Measurements from ENCODE around the gene SKIL.

SKIL gene

DNA sequence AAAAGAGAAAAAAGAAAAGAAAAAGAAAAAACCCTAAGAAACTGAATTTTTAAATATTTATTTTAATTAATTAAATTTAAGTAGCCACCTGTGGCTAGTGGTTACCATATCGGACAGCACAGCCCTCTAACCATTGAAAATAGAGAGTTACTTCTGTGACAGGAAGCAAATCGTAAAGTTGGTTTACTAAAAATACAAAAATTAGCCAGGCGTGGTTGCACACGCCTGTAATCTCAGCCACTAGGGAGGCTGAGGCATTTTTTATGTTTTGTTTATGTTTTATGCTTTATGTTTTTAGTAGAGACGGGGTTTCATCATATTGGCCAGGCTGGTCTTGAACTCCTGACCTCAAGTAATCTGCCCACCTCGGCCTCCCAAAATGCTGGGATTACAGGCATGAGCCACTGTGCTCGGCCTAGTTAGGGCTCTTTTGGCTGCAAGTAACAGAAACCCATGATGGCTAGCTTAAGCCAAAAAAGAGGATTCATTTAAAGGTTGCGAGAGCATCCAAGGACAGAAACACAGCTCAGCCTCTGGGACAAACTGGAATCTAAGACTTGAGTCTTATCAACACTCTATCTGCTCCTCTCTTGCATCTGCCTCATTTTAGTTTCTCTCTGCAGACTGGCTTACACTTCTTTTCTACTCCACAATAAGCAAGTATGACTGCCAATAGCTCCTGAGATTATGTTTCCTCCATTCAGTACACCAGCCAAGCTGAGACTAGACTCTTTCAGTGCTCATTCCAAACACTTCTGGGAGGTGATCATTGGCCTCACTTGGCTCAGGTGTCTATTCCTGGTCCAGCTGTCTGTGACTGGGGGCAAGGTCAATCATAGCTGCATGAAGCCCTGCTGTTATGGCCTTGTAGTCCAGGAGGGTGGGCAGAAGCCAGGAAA, 6.8 kb upstream of the SKIL start:
- no peak for DNase-seq

DNA sequence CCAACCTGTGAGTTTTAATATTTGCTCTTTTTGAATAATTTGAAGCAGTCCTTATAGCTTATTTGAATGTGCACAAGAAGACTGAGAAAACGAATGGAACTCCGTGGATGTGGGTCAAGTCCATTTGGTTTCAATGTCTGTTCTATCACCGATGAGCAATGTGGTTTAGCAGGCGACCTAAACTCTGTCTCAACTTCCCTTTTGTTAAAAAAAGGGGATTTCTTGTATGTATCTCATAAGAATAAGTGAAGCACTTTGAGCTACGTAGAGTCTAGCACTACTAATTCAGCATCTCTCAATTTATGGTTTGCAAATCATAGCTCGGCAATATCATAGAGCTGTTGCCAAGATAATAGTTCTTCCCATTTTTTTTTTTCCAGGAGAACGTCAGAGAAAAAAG, 4.6 kb upstream of the SKIL start:
- no peak for DNase-seq

DNA sequence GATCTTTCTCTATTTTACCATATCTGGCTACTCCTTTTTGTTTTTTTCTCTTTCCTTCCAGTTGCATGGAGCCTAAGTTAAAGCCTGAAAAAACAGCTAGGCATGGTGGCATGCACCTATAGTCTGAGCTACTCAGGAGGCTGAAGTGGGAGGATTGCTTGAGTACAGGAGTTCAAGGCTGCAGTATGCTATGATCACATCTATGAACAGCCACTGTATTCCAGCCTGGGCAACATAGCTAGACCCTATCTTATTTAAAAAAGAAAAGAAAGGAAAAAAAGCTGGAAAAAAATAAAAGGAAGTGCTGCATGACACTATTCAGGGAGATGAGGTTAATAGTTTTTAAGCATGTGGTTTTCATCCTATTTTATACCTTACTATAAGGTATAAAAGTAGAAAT, 4.0 kb upstream of the SKIL start:
- DNase-seq: no peak

DNA sequence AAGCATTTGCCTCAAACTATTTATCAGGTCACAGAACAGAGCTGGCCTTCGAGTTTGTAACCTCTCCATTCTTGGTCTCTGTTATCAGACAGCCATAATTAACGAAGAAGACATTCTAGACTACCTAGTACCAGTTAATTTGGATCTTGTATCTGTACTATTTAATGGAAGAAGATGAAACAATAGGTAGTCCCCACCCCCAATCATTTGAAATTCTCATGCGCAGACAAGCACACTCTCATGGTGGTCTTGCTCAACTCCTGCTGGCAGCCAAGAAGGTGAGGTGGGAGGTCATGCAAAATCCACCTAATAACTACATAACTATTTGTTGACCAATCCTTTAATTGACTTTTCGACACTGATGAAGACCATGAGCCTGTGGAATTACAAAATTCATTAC, 2.8 kb upstream of the SKIL start:
- no peak for DNase-seq

DNA sequence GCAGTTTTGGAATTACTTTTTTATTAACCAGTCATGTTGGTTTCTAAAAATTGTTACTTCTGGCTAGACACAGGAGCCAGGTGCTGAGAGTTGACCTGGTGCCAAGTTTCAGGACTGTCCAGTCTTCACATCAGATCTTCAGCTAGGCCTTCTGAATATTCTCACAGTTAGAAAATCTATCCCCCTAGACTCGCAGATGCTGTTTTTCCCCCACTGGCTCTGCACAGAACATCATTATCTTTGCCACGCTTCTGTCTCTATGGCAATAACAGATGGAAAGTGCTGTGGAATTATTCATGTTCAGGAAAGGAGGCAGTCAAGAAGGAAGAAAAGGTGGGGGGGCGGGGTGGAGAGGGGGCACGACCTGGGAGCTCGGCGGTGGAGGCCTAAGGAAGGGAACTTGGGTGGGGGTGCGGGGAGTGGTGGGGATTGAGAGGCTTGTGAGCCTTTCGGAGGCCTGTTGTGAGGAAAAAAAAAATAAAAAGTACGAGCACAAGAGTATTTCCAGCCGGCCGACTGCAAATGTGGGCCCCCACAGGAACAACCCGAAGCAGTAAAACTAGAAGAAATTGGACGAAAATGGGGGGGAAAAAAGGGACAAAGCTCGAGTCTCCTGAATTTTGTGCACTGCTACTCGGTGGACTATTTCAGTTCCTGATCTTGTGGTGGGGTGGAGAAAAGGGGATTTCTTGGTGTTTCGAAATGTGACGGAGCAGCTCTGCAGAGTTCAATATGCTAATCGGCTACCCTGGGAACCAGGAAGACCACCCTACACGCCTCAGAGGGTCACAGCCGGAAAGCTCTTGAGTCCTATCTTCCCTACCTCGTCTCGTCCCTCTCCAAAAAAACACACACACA, 1.5 kb upstream of the SKIL start:
- peak in 35 of 51 donors; percentile 6 to 89 (median 35) for DNase-seq

GRCh38 chr3:170356596-170357175, 829 bp upstream of the SKIL start:
- peak in 44 of 51 donors; percentile 17 to 89 (median 62) for DNase-seq

DNA sequence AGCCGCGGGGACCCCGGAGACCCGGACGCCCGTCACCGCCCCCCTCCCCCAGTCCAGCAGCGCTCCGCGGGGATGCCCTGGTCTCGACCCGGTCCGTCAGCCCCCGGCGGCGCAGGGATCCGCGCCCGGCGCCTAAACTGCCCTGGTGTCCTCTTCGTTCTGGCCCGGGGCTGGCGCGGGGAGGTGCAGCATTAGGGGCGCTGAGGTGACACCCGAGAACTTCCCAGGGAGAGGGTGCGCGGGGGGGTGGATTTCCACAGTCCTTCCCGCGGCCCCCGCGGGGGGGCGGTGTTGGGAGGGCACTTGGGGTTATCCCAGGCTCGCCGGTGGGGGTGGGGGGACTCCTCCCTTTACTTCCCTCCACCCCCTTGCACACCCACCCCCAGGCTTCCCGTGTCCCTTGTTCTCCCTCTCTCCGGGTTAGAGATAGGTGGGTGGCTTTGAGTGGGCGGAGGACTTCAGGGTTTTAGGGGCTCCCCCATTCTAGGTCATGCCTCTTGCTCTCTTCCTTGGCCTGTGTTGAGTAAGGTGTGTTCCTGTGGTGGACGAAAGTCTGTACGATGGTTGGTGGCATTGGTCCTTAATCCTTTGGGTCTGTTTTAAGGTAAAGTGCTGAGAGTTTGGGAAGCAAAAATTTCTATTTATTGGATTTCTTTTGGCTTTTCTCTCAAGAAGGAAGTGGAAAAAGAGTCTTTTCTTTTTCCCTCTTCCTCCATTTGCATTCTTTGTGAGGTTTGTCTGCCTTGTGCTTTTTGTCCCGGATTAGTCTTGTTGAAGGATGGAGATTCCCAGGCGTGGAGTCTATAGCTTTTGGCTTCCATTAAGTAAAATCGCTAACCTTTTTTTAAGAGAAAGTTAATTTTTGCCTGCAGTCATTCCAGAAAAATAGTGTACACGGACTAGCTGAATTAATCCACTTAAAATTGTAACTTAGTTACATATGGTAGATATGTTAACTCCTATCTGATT, 811 bp downstream of the SKIL start:
- DNase-seq: peak; percentile 8 to 84 (median 55)

- DNase-seq: no peak
Measured at GRCh38 chr3:170359178-170359704, 1.7 kb downstream of the SKIL start.

- no peak for DNase-seq
Measured at GRCh38 chr3:170360466-170360865, 3.0 kb downstream of the SKIL start.

GRCh38 chr3:170360916-170361315, 3.4 kb downstream of the SKIL start:
- no peak for DNase-seq

DNA sequence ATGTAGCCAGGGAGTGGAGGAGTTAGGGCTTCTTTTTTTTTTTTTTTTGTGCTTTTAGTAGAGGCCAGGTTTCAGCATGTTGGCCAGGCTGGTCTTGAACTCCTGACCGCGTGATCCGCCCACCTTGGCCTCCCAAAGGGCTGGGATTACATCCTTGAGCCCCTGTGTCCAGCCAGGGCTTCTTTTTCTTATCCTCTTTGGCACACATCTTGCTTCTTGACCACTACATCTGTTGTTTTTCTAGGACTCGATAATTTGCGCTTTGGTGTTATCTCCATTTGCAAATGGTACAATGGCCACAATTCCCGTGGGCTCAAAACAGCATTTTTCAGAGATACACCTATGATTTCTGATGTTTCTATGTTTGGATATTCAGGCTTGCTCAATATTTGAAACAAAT, 4.2 kb downstream of the SKIL start:
- no peak for DNase-seq

- no peak for DNase-seq
Measured at GRCh38 chr3:170363471-170363994, 6.0 kb downstream of the SKIL start.

DNA sequence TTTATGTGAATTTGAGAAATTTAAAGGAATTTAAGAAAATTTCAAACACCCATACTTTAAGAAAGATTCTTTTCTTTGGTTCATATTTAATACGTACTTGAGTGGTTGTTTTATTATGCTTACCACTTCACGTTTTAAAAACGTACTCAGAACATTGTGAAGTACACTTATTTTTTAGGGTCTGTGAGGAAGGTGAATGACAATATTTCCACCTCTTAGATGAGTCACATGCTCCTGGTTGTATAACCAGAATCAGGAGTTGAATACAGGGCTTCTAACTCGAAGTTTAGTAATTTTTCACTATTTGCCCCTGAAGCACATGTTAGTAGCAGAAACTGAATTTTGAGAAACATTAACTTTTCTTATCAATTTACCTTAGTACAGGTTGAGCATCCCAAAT, 7.5 kb downstream of the SKIL start:
- DNase-seq: no peak

- DNase-seq: no peak
Measured at GRCh38 chr3:170367797-170368196, 10.3 kb downstream of the SKIL start.

GRCh38 chr3:170368921-170369320, 11.4 kb downstream of the SKIL start:
- no peak for DNase-seq

GRCh38 chr3:170372190-170372879, 14.8 kb downstream of the SKIL start:
- no peak for DNase-seq

DNA sequence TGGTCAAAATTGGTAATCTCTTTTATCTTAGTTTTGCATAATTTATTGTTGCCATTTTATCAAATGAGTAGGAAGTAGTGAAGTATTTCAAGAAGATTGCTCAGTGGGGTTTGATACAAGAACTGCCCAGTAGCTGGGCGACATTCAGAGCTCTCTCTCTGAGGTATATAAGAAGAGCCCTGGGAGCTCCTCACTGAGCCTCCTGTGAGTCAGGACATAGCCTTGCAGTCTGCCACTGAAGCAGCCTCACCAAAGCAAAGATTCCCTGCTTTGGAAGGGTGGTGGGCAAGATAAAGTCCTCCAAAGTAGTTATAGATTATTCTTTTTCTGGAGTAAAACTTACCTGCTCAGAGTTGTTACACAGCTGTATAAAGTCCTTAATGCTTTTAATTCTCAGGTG, 26.1 kb downstream of the SKIL start:
- no peak for DNase-seq

DNA sequence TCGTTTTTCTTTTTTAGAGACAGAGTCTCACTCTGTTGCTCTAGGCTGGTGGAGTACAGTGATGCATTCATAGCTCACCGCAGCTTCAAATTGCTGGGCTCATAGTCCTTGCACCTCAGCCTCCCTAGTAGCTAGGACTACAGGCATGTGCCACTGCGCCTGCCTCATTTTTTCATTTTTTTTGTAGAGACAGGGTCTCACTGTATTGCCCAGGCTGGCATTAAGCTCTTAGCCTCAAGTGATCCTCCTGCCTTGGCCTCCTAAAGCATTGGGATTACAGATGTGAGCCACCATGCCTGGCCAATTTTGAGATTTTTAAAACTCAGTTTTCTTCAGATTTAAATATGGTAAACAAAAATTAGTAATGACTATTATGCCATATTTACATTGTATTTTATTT, 29.0 kb downstream of the SKIL start:
- no peak for DNase-seq

DNA sequence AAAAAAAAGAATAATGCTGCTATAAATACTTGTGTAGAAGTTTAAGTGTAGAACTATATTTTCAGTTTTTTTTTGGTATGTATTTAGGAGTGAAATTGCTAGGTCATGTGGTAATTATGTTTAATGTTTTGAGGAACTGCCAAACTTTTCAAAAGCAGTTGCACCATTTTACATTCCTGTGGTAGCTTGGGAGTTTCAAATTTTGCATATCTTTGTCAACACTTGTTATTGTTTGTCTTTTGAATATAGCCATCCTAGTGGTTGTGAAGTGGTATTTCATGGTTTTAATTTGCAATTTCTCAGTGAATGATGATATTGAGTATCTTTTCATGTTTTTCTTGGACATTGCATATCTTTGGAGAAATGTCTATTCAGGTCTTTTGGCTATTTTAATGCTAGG, 30.4 kb downstream of the SKIL start:
- DNase-seq: no peak

- no peak for DNase-seq
Measured at GRCh38 chr3:170391108-170391507, 33.6 kb downstream of the SKIL start.

Measured in hypothalamus (tissue), 51 donors.